T-helper 1 cell treated with Interleukin-12 subunit alpha and Interleukin-12 subunit beta and Interleukin-4 antibody, amounts not matched to agents 30 ng/mL and 1 ng/mL, for 36 hours (primary cell): ENCODE data around the gene VTI1B. TPM values are rescaled to one million over a fixed set of nuclear protein-coding genes. Genes with fewer than 3 reads are reported as not detected.
"Not testable (repeated sequence)": the region's sequence is repeated elsewhere in the genome, so short reads cannot be mapped to it uniquely, and the experiment has no call there.

Experiments
- intact Hi-C: fragments of 100-400 bp; cut with micrococcal nuclease; formaldehyde crosslinking; loops from one replicate; pipeline ENCODE4 v1.15.1; 2024
- total RNA-seq: library from RNA; stranded (reverse); gene quantifications from 2 replicates; pipeline ENCODE4 v1.2.3, GENCODE V29; 2022

Gene VTI1B, protein sequence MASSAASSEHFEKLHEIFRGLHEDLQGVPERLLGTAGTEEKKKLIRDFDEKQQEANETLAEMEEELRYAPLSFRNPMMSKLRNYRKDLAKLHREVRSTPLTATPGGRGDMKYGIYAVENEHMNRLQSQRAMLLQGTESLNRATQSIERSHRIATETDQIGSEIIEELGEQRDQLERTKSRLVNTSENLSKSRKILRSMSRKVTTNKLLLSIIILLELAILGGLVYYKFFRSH
- 72.9 and 77.0 TPM in 2 replicates for total RNA-seq

DNA sequence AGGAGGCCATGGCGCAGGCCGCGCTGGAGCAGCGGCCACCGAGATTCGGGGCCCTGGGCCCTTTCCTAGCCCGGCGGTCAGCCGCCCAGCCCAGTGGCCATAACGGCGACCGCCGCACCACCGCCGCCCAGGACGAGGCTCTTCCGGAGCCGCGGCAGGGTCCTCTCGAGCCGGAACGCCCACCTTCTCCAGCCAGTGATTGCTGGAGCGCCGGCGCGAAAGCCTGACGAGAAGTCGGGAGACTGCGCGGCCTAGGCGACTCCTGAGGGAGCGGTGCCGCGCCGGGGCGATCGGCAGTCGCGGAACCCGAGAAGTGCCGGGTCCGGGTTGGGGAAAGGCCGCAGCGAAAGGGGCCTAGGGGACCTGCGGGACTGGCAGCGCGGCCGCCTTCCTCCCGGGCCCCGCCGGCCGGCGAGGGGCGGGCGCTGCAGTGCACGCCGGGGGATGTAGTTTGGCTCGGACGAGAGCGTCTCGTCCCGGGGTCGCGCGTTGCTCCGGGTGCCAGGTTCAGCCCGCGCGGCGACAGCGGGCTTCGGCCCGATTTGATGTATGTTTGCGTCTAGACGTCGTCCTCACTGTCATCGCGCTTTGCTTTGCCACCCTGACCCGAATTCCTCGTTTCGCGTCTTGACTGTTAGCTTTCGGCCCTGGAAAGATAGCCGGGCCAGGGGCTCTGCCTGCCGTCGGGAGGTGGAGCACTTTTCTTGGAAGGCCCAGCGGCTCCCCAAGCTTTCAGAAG lies at the start of gene VTI1B:
VTI1B (minus strand) TSS at position 153 of the 739 bp plus-strand sequence; CDS start at position 10, 143 bp downstream.
- intact Hi-C loops, result loop anchor here (1.0 to 2.0 kb wide), 5 partner anchors 21 to 314 kb away; partner anchors contain the start of genes ARG2, EIF2S1, PIGH and RDH11

DNA sequence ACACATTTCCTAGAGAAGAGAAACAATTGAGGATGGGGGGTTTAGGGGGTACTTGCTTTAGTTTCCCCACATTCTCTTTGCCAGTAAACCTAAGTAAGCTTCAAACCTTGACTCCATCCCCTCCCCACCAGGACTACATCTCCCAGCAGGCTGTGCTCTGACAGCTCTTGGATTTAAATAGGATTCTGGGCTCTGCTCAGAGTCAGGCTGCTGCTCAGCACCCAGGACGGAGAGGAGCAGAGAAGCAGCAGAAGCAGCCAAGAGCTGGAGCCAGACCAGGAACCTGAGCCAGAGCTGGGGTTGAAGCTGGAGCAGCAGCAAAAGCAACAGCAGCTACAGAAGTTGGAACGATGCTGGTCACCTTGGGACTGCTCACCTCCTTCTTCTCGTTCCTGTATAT lies 47.9 kb upstream of the VTI1B start:
- intact Hi-C loops, result no loop called here

DNA sequence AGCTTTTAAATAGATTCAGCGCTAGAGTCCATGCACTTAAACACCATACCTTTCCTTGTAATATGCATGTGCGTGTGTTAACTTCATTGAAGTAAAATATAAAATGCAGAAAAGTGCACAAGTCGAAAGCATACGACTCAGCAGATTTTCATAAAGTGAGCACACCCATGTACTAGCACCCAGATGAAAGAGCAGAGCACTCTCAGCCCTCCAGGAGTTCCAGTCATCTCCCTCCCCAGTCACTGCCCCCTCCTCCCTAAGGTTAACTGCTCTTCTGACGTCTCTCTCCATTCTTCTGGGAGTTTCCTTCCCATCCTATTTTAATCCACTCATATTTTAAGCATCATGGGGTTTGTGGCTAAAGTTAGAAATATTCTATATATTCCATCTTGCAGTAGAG lies 47.4 kb upstream of the VTI1B start:
- intact Hi-C loops, result no loop called here

DNA sequence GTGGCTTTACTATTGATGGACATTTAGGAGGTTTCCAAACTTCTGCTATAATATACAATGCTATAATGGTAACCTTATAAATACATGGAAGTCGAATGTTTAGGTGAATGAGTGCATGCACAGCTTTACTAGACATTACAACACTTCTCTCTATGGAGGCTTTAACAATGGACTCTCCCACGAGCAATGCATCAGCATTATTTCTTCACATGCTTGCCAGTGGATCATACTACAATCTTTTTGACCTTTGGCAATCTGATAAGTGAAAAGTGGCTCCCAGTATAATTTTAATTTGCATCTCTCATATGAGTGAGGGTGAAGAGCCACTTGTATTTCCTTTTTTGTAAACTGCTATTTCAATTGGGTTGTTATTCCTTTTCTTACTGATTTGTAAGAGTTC lies 45.4 kb upstream of the VTI1B start:
- intact Hi-C loops, result no loop called here

DNA sequence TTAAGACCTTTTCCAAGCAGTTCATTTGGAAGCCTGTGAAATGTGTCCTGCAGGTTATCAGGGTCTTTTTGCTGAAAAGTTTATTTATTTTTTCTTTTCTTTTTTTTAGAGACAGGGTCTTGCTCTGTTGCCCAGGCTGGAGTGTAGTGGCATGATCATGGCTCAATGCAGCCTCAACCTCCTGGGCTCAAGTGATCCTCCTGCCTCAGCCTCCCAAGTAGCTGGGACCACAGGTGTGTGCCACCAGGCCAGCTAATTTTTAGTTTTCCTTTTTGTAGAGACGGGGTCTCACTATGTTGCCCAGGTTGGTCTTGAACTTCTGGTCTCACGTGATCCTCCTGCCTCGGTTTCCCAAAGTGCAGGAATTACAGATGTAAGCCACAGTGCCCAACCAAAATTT lies 45.0 kb upstream of the VTI1B start:
- intact Hi-C loops, result not testable (repeated sequence)

DNA sequence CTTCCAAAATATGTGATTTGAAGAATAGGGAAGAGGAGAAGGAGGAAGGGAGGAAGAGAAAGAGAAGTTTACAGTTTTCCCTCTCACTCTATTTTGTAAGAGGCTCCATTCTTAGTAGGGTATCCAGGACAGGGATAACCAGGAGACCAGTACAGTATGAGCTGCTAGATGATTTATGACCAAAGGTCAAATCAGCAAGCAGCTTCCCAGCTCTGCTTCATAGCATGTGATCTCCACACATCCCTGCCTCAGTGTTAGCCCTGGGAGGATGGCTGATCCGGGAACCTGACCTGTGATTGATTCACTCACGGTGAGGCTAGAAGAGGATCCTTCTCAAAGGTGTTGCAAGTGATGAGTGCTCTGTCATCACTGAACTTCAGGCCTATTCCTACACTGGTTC lies 43.8 kb upstream of the VTI1B start:
- intact Hi-C loops, result no loop called here

DNA sequence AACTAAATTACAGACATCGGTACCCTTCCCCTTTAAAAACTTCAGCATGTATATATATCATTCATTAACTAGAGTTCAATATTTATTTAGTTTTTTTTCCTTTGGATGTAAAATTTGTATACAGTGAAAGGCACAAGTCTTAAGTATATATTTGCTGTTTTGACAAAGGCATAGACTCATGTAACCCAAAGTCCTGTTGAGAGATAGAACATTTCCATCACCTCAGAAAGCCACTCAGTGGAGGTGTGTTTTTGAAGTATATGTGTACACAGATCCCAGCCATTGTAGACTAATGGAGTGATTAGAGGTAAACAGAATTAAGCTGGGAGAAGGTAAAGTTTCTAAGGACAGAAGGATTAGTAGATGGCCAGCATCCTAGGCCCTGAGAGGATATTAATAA lies 42.6 kb upstream of the VTI1B start:
- intact Hi-C loops, result no loop called here

DNA sequence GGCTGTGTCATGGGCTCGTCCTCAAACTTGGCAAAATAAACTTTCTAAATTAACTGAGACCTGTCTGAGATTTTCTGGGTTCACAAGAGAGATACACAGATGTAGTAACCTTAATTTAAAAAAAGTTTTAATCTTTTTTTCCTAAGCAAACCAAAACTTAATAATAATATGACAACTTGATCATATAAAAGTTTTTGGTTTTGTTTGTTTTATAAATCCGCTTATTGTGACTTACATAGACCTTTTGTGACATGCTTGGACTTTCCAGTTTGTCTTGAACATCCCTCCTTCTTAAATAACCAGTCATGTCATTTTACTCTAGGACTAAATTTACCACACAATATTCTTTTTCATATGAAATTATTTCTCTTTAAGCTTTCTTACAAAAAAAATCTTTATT lies 35.8 kb upstream of the VTI1B start:
- intact Hi-C loops, result no loop called here

DNA sequence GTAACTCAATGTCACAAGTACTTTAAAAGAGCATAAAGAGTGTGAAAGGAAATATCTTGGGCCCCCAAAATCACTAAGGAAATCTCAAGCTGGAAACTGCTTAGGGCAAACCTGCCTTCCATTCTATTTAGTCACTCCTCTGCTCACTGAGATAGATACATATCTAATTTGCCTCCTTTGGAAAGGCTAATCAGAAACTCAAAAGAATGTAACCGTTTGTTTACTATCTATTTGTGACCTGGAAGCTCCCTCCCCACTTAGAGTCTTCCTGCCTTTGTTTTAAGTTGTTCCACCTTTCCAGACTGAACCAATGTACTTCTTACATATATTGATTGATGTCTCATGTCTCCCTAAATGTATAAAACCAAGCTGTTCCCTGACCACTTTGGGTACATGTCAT lies 35.4 kb upstream of the VTI1B start:
- intact Hi-C loops, result not testable (repeated sequence)

DNA sequence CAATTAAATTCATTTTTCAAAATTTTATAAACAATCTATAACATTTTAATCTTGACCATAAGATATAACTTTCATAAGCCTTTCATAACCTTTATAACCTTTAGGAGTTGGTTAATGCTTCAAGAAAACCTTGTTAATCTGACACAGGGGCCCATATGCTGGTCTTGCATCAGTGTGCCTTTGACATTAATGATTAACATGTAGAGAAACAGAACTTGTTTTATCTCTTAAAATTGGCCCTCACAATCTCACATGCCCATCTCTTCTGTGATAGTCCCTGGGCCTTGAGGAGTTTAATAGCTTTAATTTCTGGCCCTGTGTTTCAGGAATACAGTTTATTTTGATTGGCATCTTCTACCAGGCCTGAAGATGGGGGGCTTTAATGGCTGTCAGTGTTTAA lies 34.9 kb upstream of the VTI1B start:
- intact Hi-C loops, result not testable (repeated sequence)

DNA sequence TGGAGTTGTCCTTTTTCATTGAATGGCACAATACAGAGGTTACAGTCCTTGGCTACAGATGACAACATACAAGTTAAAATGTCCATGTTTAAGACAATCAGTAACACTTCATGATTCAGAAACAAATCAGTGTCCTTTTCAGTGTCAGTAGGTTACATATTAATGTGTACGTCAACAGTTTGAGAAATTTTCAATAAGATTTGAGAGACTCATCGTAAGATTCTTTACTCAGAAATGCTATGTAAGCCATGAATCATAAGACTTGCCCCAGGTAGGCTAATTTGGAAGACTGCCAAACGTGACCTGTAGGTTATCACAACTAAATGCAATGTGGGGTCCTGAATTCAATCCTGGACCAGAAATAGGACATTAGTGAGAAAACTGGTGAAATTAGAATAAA lies 30.8 kb upstream of the VTI1B start:
- intact Hi-C loops, result no loop called here

DNA sequence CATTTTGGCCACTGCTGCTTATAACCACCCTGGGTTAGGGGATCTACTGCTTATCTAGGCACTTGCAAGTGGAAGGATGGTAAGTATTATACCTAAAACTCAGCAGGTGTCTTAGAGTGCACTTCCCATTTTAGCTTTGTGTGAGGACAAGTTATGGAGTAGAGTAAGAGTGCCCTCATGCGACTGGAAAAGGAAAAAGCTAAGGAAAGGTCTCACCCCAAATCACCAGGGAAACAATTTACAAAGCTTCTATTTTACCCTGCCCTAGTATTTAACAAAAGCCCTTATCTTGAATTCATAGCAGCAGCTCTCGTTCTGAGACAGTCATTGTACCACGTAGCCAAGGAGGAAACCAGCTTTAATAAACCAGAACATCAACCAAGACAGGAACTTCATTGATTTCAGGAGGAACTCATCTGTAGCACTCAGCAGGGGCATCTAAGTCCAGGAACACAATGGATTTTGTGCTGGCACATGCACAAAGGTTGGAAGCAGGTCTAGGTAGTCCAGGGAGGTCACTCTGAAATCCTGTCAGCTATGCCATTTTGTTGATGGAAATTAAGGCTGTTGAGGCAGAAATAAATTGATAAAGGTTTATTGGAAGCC lies 30.2 kb upstream of the VTI1B start:
- intact Hi-C loops, result loop anchor here (1.0 kb wide), 8 partner anchors 9 to 538 kb away; partner anchors contain the start of gene RDH11

DNA sequence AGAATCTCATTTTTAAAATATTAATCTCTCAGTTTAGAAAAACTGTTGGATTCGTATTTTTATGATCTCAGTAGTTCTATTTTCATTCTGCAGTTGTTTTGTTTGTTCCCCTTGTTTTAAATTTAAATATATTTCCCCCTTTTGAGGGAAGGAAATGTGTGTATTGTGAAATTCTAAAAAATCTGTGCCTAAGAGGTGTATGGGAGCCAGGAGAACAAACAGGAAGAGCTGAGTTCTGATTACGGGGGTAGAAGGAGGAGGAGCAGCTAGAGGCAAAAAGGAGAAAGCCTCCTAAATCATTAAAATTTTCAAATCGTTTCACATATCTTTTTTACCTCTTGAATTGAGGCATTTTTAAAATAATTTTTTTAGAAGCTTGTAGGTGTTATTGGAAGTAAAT lies 29.6 kb upstream of the VTI1B start:
- intact Hi-C loops, result loop anchor here (1.0 kb wide), 8 partner anchors 9 to 538 kb away; partner anchors contain the start of gene RDH11

DNA sequence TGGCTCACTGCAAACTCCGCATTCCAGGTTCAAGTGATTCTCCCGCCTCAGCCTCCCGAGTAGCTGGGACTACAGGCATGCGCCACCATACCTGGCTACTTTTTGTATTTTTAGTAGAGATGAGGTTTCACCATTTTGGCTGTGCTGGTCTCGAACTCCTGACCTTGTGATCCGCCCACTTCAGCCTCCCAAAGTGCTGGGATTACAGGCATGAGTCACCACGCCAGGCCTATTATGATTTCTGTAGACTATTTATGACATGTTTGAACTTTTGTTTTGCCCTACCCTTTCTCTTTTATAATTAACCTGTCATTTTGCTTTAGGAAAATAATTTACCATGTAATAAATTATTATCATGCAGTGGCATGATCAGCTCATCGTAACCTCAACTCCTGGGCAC lies 27.1 kb upstream of the VTI1B start, which contains the start of gene RDH12:
RDH12 (plus strand) TSS at position 395 of the 400 bp plus-strand sequence. CDS start 20,757 bp downstream, outside the sequence.
- intact Hi-C loops, result not testable (repeated sequence)

DNA sequence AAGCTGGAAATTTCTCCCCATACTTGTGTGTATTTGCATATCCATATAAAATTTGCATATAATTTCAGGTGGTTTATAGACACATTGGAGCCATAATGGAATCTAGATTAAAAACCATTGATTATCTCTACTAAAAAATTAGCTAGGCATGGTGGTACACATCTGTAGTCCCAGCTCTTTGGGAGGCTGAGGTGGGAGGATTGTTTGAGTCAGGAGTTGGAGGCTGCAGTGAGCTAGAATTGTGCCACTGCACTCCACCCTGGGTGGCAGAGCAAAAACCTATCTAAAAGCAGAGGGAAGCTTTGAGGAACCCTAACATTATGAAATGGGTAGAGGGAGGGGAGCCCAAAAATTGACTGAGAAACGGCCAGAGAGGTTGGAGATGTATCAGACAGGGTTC lies 23.7 kb upstream of the VTI1B start:
- intact Hi-C loops, result loop anchor here (10.0 kb wide), 2 partner anchors 1097 to 1697 kb away; partner anchors contain the start of genes ERH, SLC39A9 and ZFP36L1

DNA sequence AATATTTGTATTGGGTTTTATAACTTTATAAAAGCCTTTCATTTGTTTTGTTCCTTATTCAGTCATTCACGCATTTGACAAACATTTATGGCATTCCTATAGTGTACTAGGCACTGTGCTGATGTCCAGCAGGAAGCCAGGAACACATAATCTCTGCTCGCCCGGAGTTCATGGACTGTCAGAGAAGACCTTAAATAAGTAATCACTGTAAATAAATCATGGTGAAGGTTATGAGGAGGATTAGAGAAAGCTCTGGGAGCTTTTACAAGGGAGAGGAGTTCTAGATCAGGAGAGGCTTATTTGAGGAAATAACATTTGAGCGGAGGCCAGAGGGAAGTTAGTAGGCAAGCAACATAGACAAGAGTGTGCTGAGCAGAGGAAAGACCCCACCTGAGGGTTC lies 22.6 kb upstream of the VTI1B start:
- intact Hi-C loops, result loop anchor here (10.0 kb wide), 2 partner anchors 1098 to 1698 kb away; partner anchors contain the start of genes ERH, SLC39A9 and ZFP36L1

DNA sequence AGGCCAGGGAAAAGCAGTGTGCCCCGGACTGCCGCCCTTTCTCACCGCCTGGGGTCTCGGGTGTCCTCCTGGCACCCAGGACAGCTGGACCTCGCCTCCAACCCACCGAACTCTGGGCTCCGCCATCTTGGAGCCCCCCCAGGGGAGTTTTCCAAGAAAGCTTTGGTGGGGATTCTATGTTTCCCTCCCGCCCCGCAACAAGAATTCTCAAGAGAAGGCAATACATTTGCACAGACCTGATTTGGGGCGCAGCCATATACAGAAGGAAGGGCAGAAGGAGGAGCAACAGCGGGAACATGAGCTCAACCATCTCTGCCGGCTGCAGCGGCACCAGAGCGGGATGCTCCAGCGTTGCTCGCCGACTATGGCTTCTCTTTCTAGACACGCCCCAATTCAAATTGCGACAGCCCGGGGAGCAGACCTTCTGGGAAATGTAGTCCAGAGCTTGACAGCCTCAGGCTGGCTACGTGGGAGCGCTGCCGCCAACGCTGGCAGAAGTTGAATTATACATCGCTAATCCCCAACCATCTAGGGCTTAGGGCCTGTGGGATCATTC lies 21.0 kb upstream of the VTI1B start, which contains the start of gene RDH11:
RDH11 (minus strand) TSS at position 371 of the 556 bp plus-strand sequence; CDS start at position 310, 61 bp downstream.
- intact Hi-C loops, result loop anchor here (1.0 to 10.0 kb wide), 15 partner anchors 9 to 1699 kb away; partner anchors contain the start of genes ARG2, DCAF5, EIF2S1 and ERH

DNA sequence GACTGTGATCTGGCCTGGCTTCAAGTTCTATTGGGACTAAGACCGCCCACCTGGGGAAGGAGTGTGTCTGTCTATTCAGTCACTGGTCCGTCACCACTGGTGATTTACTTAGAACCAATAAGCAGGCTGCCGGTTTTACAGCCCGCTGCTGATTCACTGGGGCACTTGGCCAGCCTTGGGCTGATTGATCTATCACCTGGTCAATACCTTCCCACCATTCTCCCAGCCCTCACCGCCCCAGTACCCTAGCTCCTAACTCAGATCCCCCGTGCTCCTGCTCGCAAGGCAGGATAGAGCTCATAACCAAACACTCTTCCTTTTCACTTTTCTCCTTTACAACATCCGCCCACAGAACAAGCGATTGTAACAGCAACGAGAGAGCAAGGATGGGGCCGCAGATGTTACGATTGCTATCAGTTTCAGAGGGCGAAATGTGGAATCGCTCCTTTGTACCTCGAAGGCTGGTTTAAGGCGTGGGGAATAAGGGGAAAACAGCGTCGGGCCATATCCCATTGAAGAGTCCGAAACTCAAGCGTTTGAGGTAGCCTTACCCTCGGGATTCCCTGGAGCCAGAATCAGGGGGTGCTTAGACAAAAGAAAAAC lies 20.5 kb upstream of the VTI1B start:
- intact Hi-C loops, result loop anchor here (1.0 to 10.0 kb wide), 15 partner anchors 9 to 1700 kb away; partner anchors contain the start of genes ARG2, DCAF5, EIF2S1 and ERH

DNA sequence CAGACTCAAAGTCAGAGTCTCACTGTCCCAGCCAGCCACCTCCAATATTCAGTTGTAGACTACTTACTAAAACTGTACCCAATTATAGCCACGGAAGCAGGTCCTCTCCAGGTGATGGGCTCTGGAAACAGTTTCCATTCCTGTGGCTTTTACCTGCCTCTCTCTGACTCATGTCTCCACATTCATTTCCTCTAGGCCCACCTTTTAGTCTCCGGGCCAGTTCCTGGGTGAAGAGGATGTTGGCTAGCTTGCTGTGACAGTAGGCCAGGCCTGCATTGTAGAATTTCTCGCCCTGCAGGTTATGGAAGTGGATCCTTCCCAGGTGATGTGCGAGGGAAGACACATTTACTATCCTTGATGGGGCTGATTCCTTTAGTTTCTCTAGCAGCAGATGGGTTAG lies 15.6 kb upstream of the VTI1B start:
- intact Hi-C loops, result loop anchor here (10.0 kb wide), 2 partner anchors 1105 to 1705 kb away; partner anchors contain the start of genes ERH, SLC39A9 and ZFP36L1

DNA sequence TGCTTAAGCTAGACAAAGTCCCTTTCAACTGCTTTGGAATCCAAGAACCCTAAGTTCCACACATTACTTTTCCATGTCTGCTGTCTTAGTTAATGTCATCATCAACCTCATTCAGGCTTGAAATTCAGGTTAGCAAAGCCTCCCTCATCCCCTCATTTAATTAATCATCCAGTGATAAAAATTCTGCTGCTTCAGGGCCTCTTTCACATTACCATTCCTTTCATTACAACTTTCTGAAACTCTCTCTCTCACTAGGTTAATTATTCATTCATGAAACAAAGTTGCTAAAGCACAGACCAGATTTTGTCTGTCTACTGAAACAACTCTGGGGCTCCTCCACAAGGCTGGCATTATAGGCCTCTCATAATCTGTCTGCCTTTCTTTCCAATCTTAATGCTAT lies 9.4 kb upstream of the VTI1B start:
- intact Hi-C loops, result loop anchor here (5.0 kb wide), 1 partner anchor 442 kb away; the partner anchor contains the start of gene PALS1
